Tongue (tissue), 2 donors: ENCODE data around the gene FAM120AOS. TPM values are rescaled to one million over a fixed set of nuclear protein-coding genes. Genes with fewer than 3 reads are reported as not detected.

Source experiments
- small RNA-seq: library from RNA; depleted of rRNA; stranded (forward); fragments of <200 nt; gene quantifications from one replicate; pipeline ENCODE3, GENCODE V24; 2014; ENCODE audit warnings: low replicate concordance
- total RNA-seq: library from RNA; depleted of rRNA; stranded (reverse); fragments of >200 nt; gene quantifications from one replicate; pipeline ENCODE4 v1.2.3, GENCODE V29; 2014

The FAM120AOS gene
- total RNA-seq, 1 donor from 2014 or later: 40.6 TPM

Small RNA genes lying within 50 kb of the gene (small RNA-seq; reads per million reads assigned to genes)
- gene RF00019: not detected

Other genes with a start within 250 kb of the FAM120AOS start
- gene FAM120A, start 1.9 kb downstream of the FAM120AOS start, total RNA-seq: 111 TPM
- gene PHF2, start 123.0 kb upstream of the FAM120AOS start, total RNA-seq: 36.2 TPM